ENCODE results near the gene CALU.

Gene CALU

GRCh38 chr7:128781126-128781525 is 42.0 kb downstream of the CALU start:
- no peak overlapping the region for H3K4me2 ChIP-seq
- H3K4me3 ChIP-seq: no peak overlapping the region
- H3K27ac ChIP-seq: no peak overlapping the region
- H3K4me1 ChIP-seq: no peaks in the 10 kb centered on the region
- H3K36me3 ChIP-seq: no peaks in the 10 kb centered on the region
- no peak overlapping the region for H3K9ac ChIP-seq
- H4K20me1 ChIP-seq: no peaks in the 10 kb centered on the region
- H3K27me3 ChIP-seq: no peaks in the 10 kb centered on the region
- peaks cover 10% of the 10 kb centered on the region for H3K9me3 ChIP-seq
- TF ChIP-seq Cebpa-rat (IDR thresholded peaks at IDR 0.05): no peak

GRCh38 chr7:128781851-128782250 is 42.7 kb downstream of the CALU start:
- no peaks in the 10 kb centered on the region for H3K27me3 ChIP-seq
- no peak for TF ChIP-seq Cebpa-rat (IDR thresholded peaks at IDR 0.05)
- H3K4me1 ChIP-seq: no peaks in the 10 kb centered on the region
- H4K20me1 ChIP-seq: no peaks in the 10 kb centered on the region
- no peak overlapping the region for H3K27ac ChIP-seq
- no peaks in the 10 kb centered on the region for H3K36me3 ChIP-seq
- H3K9ac ChIP-seq: no peak overlapping the region
- no peak overlapping the region for H3K4me3 ChIP-seq
- peaks cover 10% of the 10 kb centered on the region for H3K9me3 ChIP-seq
- H3K4me2 ChIP-seq: no peak overlapping the region

DNA sequence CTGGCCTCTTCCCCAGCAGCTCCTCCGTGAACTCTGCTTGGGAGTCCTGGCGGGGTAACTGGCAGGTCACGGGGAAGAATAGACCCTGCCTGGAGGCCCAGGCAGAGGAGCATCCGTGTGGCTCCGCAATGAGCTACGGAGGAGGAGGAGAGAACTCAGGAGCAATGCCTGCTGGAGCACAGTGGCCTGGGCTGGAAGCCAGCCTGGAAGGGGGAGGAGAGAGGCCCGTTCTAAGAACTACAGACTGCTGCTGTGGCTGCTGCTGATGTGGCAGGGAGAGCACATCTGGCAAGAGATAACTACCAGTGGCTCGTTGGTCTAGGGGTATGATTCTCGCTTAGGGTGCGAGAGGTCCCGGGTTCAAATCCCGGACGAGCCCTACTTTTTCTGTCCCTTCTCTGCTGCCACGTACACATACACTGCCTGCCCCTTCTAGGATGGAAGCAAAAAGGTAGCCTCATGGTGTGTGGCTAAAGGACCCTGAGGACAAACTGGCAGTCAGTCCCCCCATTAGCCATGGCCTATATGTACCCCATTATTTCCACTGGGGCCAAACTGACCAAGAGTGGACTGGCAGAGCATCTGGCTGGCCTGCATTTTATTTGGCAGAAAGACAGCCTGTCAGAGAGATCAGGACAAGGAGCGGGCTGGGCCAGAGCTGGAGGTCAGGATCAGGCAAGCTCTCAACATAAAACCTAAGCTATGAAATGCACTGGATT is 44.1 kb downstream of the CALU start:
- Histone ChIP-seq H3K4me2 (no peak overlapping the region), H3K9ac (no peak overlapping the region), H4K20me1 (no peaks in the 10 kb centered on the region), H3K4me3 (no peak overlapping the region), H3K27ac (no peak overlapping the region), H3K4me1 (no peaks in the 10 kb centered on the region), H3K27me3 (no peaks in the 10 kb centered on the region), H3K9me3 (no peaks in the 10 kb centered on the region), H3K36me3 (no peaks in the 10 kb centered on the region)
- no peak for TF ChIP-seq Cebpa-rat (IDR thresholded peaks at IDR 0.05)

DNA sequence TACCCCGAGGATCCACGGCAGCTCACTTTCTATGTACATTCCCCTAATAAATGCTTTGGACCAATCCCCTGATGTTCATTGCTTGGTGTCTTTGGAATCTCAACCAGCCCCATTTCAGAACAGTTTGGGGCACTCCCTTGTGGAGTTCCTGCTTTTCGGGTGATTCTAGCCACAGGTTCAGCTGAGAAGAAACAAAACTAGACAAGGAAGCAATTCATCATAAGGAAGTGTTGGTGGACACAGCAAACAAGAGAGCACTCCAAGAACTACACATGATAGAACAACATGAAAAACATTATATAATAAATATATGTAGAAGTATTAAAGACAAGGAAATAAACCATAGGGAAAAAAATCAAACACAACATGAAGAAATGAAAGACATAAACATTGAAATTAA is 46.6 kb downstream of the CALU start:
- Histone ChIP-seq H3K4me1 (peaks cover 7% of the 10 kb centered on the region), H4K20me1 (no peaks in the 10 kb centered on the region), H3K9me3 (no peaks in the 10 kb centered on the region), H3K36me3 (no peaks in the 10 kb centered on the region), H3K4me2 (no peak overlapping the region), H3K4me3 (no peak overlapping the region), H3K9ac (no peak overlapping the region), H3K27me3 (no peaks in the 10 kb centered on the region), H3K27ac (no peak overlapping the region)
- TF ChIP-seq Cebpa-rat (IDR thresholded peaks at IDR 0.05): no peak

- H3K27me3 ChIP-seq: no peaks in the 10 kb centered on the region
- H3K36me3 ChIP-seq: no peaks in the 10 kb centered on the region
- no peak overlapping the region for H3K4me3 ChIP-seq
- no peak overlapping the region for H3K4me2 ChIP-seq
- no peaks in the 10 kb centered on the region for H3K9me3 ChIP-seq
- no peak for TF ChIP-seq Cebpa-rat (IDR thresholded peaks at IDR 0.05)
- peaks cover 26% of the 10 kb centered on the region for H3K4me1 ChIP-seq
- no peak overlapping the region for H3K9ac ChIP-seq
- H4K20me1 ChIP-seq: no peaks in the 10 kb centered on the region
- H3K27ac ChIP-seq: no peak overlapping the region
Observed at GRCh38 chr7:128788446-128789412, 49.6 kb downstream of the CALU start.

DNA sequence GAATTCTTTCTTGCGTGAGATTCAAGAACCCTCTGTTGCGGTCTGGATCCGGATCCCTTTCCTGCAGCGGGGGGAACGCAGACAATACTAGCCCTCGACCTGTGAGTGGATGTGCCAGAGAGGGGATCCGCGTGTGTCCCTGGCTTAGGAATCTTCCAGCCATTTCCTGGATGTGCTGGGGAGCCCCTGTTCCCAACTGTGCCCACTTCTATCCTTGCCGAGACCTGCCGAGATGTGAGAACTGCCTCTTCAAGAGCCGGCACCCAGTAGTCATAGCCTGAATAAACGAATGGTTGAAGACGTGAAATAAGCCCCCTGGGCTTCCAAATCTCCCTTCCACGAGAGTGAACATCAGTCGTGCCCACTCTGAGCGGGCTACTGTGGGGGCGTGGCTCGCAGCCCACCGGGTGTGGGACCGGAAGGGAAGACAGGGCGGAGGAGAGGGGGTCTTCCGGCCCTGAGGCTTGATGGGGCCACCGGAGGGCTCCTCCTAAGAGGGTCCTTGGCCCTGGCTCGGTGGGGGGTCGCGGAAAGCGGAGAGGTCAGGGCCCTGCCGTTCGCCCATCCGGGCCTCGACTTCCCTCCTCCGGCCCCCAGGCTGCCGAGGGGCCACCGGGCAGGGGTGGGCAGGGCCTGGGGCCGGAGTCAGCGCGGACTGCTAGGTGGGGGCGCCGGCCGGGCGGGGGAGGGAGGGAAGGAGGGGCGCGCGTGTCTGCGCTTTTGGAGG is 51.3 kb downstream of the CALU start:
- H3K9me3 ChIP-seq: no peaks in the 10 kb centered on the region
- peak overlapping the region; percentile 97 for H3K4me2 ChIP-seq
- peak overlapping the region; percentile 73; the same call in 1 of the 2 replicates for H3K27ac ChIP-seq
- H3K4me1 ChIP-seq: peaks cover 36% of the 10 kb centered on the region
- peaks cover 13% of the 10 kb centered on the region for H3K36me3 ChIP-seq
- H3K4me3 ChIP-seq: peak overlapping the region; percentile 92
- peak overlapping the region; percentile 82 for H3K9ac ChIP-seq
- no peak for TF ChIP-seq Cebpa-rat (IDR thresholded peaks at IDR 0.05)
- no peaks in the 10 kb centered on the region for H4K20me1 ChIP-seq
- no peaks in the 10 kb centered on the region for H3K27me3 ChIP-seq

GRCh38 chr7:128791121-128791971 is 52.2 kb downstream of the CALU start, which contains the start of gene CCDC136:
TSS of gene CCDC136 (plus strand) at chr7:128791968. CDS start at chr7:128792412, 444 bp downstream.
- H3K4me3 ChIP-seq: peak within 1 kb of the TSS; percentile 92
- H3K4me1 ChIP-seq: peaks cover 36% of the 10 kb centered on the region
- TF ChIP-seq Cebpa-rat (IDR thresholded peaks at IDR 0.05): no peak

DNA sequence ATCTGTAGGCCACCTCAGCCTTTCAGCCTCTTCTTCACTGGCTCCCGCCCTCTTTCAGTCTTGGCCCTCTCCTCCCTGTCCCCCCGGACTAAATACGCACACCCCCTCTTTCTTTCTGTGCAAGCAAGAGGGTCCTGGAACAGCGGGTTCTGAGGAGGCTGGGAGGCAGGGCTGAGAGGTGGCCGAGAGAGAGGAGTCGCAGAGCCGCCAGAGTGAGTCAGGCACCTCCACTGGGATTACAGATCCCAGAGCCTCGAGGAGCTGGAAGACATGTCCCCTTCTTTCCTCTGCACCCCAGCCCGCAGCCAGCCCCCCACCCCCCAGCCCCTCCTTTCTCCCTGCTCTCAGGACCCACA is 52.8 kb downstream of the CALU start:
- Histone ChIP-seq H3K36me3 (peaks cover 23% of the 10 kb centered on the region), H3K4me2 (peak overlapping the region; percentile 97), H3K4me1 (peaks cover 36% of the 10 kb centered on the region), H3K4me3 (peak overlapping the region; percentile 92), H4K20me1 (no peaks in the 10 kb centered on the region), H3K9me3 (no peaks in the 10 kb centered on the region), H3K27me3 (no peaks in the 10 kb centered on the region), H3K9ac (peak overlapping the region; percentile 82), H3K27ac (peak overlapping the region; percentile 73)
- no peak for TF ChIP-seq Cebpa-rat (IDR thresholded peaks at IDR 0.05)

More at GRCh38 chr7:128791121-128791971, 52.2 kb downstream of the CALU start, which contains the start of gene CCDC136:
- Histone ChIP-seq H3K27me3 (no peaks in the 10 kb centered on the region), H3K9ac (peak within 1 kb of the TSS; percentile 82), H3K36me3 (peaks cover 21% of the 10 kb centered on the region), H3K4me2 (peak within 1 kb of the TSS; percentile 97), H3K27ac (peak within 1 kb of the TSS; percentile 73), H4K20me1 (no peaks in the 10 kb centered on the region), H3K9me3 (no peaks in the 10 kb centered on the region)
